GM19324 (cell line): ENCODE measurements around the gene ZFP62.

Experiments
- ATAC-seq: cut with Tn5 transposase; IDR thresholded peaks from one replicate; pipeline ENCODE4 v1.9.1; 2021; ENCODE audit warnings: mild to moderate bottlenecking, moderate library complexity; ENCODE audit not compliant: unreplicated experiment, low FRiP score

Gene ZFP62

DNA sequence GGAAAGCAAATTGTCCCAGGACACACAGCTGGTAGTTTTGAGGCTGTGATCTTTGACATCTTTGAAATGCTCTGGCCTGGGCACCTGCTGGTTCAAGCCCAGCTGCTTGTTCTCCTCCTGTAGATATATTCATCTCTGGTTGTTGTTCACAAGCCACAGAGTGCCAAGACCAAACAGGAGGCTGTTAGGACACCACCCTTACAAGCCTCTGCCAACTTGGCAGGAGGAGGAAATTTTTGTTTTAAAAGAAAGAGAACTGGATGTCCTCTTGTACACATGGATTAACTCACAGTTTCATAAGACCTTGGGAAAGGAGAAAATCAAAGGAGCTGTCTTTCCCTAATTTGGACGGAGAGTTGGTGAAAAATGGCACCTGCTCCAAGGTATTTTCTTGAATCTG, 8.5 kb upstream of the ZFP62 start:
- ATAC-seq, result no peak

DNA sequence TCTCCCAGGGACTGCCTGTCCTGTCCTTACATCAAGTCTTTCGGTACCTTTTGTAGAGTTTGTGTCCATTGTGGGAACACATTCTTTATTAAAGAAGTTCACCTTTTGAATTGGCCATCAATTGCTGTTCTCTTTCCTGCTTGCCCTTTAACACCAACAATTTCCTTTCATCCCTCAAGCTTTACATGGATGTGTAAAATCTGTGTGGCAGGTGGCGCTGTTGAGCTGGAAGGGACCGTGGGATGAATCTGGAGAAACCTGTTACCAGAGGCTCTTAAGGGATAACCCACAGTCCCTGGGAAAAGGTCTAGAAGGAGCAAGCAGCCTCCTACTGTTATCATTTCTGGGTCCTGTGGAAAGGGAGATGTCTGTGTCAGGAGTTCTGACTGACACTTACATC, 7.9 kb upstream of the ZFP62 start:
- ATAC-seq, result no peak

DNA sequence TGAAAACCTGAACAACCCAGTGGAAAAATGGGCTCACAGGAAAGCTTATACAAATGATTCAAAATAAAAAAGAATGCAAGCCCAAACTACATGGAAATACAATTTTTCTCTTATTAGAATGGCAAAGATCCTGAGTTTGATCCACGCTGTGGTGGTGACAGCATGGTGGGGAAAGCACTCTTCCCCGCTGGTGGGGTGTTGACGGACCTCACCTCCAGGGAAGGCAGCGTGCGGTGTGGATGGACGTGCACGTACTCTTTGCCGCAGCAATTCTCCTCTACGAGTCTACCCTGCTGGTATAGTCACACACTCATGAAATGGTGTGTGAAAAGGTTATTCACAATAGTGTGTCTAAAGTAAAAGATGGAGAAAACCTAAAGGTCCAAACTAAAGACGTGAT, 5.9 kb upstream of the ZFP62 start:
- no peak for ATAC-seq

DNA sequence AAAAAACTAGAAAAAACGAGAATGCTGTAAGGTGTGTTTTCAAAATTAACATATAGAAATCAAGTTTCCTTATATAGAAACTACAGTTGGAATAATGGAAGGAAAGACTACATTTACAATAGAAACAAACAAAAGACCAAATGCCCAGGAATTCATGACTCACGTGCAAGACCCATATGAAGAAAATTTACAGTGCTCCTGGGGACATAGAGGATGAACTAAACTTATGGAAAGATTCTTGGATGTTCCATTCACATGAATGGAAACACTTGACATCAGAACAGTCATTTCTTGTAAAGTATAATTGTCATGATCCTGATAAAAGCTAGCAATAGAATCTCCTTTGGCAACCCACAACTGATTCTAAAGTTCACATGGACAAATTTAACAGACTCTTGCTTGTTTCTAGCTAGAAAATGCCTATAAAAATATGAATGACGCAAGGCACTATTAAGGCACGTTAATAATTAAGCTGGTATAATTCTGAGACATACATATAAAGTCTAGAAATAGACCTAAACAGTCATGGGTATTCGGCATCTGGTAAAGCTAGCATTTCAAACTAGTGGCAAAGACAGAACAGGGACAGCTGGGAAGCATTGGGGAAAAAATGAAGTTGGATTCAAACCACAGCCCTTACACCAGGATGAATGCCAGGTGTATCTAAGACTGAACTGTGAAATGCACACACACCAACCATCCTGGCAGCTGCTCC, 5.1 kb upstream of the ZFP62 start:
- ATAC-seq, result no peak

DNA sequence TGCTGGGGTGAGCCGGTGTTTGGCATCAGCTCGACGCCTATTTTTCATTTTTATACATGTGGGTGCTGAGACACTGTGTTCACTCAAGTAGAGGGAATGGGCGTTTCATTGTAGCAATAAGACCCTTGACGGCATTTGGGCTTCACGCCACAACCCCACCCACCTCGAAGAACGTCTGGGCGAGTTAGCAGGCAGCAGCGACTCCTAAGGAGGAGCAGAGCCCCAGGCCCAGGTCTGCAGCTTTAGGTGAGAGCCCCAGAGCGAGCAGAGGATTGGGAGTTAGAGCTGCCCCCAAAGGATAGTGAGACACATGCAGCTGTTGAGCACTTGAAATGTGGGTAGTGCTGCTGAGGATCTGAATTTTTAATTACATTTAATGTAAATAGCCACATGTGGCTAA, 1.6 kb upstream of the ZFP62 start:
- no peak for ATAC-seq

DNA sequence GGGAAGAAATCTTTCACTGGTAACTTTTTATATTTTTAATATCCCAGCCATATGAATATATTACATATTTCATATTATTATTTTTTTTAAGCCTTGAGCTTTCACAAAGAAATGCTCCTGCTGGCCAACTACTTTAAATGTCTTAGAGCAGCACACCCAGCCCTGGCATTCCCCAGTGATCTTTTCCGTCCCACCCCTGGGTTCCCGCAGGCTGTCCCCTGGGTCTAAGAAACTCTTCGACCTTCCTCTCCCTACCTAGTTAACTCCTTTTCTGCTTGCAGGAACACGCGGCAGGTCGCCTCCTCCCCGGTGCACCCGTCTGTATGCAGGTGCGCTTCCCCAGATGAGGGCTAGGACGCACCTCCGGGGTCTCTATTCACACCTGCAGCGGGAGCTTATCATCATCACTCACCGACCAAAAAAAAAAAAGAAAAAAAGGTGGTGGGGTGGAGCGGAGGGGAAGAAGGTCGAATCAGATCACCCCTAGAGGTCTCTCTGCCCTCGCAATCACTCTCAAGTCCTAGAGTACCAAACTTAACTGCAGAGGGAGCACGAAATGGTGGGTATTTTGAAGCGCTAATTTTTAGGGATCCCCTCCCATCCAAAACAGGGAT, 696 bp downstream of the ZFP62 start:
- peak; percentile 35 for ATAC-seq

DNA sequence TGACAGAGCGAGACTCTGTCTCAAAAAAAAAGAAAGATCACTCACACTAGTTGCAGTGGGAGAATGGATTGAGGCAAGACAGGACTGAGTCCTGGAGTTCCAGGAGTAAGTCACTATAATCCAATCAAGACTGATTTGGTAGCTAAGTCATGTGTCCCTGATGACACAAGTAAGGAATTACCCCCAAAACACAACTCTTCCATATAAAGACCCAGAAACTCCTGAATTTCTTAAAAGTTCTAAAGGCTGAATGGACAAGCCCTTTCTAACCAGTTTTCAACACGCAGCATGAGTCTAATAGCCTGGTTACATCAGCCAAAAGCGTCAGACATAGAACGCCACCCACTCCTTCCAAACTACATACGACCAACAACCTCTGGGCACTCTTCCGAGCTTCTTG, 2.5 kb downstream of the ZFP62 start:
- no peak for ATAC-seq

DNA sequence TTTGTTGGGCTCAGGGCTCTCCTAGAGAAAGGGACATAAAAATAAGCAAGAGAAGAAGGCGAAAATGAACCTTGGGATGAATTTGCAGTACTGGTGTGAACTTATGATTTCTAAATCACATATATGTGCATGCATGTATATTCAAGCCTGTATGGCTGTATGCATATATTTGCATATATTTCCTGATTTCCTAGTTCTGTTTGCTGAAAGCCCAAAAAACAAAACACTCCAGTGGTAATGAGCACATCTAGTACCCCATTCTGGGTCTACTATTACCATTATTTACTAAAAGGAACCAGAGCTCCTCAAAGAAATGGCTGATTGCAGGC, 7.3 kb downstream of the ZFP62 start:
- no peak for ATAC-seq

DNA sequence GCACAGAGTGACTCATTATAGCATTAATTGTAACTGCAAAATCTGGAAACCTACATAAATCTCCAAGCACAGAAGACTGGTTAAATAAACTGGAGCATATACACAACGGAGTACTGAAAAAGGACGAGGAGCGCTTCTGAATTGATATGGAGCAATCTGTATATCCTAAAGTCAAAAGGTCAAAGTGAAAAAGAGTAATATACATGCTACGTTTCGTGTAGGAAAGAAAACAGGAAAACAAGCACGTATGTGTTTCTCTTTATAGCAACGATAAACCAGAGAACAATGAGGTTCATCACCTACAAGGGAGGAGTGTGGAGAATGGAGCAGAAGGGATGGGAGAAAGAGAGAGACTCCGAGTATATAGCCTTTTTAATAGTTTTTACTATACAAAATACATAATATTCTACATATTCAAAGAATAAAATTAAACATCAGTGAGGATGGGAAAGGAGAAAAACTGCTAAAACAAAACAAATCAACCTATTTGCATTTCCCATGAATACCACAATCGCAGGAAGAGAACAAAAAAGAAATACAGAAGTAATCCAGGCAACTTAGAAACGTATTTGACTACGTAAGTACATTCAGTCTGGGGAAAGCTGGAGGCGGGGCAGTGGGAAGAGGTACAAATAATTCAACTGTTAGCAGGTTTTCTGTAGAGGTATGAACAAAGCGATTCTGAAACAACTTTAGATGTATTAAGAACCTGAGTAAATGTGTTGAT, 7.8 kb downstream of the ZFP62 start:
- ATAC-seq, result no peak

DNA sequence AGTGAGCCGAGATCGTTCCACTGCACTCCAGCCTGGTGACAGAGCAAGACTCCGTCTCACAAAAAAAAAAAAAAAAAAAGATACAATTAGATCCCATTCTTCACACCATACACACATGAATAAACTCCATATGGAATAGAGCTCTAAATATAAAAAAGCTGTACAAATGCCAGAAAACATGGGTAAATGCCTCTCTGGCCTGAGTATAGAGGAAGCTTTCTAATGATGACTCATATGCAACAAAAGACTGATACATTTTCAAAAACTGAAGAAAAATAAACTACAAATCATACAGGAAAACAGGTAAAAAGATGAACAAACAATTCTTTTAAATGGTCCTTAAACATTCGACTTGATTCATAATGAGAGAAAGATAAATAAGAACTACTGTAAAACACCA, 8.6 kb downstream of the ZFP62 start:
- no peak for ATAC-seq

DNA sequence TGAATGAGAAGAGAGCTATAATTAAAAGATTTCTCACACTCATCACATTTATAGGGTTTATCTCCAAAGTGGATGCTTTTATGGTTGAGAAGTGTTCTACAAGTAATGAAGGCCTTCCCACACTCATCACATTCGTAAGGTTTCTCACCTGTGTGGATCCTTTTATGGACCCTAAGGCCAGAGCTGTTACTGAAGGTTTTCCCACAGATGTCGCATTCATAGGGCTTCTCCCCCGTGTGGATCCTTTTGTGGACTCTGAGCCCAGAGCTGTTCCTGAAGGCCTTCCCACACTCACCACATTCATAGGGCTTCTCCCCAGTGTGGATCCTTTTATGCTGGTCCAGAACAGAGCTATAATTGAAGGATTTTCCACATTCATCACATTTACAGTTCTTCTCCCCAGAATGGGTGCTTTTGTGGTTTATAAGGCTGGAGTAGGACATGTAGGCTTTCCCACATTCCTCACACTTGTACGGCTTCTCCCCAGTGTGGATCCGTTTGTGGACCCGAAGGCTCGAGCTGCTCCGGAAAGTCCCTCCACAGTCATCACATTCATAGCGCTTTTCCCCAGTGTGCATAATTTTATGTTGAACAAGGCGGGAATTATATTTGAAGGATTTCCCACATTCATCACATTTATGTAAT, 10.5 kb downstream of the ZFP62 start:
- ATAC-seq, result no peak

DNA sequence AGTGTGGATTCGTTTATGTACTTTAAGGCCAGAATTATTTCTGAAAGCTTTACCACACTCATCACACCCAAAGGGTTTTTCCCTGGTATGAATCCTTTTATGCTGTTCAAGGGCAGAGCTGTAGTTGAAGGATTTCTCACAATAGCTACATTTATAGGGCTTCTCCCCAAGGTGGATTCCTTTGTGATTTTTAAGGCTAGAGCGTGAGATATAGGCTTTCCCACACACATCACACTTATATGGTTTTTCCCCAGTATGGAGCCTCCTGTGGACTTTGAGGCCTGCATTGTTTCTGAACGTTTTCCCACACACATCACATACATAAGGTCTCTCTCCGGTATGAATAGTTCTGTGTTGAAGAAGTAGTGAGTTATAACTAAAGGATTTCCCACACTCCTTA, 11.2 kb downstream of the ZFP62 start:
- no peak for ATAC-seq

DNA sequence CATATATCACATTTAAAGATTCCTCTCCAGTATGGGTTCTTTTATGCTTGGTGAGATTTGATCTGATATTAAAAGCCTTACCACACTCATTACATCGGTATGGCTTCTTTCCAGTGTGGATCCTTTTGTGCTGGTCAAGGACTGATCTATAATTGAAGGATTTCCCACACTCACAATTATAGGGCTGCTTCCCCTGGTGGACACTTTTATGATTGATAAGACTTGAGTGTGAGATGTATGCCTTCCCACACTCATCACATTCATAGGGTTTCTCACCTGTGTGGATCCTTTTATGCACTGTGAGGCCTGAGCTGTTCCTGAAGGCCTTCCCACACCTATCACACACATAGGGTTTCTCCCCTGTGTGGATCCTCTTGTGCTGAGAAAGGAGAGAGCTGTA, 12.2 kb downstream of the ZFP62 start:
- ATAC-seq, result no peak

DNA sequence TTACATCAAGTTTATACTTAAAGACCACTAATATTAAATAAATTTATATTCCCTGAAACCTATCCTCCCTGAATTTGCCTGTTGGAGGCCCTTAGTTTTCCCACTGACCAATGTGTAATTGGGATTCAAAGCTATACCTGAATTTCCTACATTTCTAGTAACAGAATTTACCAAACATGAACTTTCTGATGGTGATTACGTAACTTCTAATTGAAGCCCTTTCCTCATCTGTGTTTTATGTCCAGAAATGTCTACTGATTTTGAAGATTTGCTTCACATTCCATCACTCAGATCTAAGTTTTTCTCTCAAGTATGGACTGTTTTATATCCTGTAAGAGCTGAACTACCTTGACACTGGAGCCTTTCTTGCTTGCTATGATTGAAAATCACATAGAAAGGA, 12.8 kb downstream of the ZFP62 start:
- ATAC-seq, result no peak

DNA sequence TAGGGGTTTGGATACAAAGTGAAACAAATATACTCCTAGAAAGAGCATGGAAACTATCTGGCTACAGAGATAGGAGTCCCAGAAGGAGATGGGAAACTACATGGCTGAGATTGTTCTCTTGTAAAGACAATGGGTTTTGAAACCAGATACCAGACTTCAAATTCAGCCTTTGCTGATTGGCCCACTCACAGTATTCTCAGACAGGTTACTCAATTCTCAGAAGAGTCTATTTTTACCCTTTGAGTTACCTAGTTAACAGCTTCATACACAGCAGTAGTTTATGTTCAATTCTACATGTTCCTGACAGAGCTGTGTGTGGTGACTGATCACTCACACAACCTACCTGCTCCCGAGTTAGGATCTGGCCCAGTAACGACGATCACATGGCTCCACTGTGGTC, 14.1 kb downstream of the ZFP62 start:
- ATAC-seq, result no peak

DNA sequence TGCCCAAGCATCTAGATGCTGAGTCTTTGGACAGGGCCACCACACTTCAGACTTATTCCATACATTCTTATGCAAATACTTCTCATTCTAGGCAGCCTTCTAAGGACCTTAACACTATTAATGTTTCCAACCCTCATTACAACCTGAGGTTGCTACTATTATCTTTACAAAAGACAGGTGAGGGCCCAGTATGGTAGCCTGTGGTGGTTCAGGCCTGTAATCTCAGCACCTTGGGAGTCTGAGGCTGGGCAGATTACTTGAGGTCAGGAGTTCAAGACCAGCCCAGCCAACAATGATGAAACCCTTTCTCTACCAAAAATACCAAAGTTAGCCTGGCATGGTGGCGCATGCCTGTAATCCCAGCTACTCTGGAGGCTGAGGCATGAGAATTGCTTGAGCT, 16.2 kb downstream of the ZFP62 start:
- ATAC-seq, result no peak

DNA sequence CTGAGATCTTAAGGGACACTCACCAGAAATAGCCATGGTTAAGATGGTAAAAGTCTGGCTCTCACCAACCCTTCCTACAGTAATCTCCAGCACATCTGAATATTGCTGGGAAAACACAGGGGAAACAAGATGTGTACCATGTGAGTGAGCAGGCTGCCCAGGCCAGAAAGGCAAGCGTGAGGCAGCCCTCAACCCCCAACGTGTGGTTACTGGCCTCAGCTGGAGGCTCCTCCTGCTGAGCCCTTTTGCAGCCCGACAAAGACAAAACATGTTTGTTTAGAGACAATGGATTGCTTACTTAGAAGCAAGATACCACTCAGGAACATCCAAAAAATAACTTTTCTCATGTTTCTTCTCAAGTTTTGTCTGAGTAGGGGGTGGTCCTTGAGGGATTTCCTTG, 16.6 kb downstream of the ZFP62 start:
- ATAC-seq, result no peak

DNA sequence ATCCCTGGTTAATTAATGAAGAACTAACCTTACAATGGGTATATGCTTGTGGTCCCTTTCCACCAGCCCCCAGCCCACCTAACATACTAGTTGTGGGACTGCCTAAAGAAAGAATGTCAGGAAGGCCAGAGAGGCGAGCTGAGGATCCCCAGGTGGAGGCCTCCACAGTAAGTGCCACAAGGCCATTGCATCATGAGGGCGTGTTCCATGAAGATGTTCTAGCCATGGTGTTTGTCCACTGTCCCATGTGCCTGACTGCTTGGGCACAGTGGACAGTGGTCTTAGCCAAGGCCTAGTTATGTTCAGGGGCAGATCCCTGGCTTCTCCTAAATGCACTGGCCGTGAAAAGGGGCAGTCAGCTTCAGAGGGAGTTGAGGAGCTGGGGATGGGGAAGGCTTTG, 21.1 kb downstream of the ZFP62 start:
- no peak for ATAC-seq

DNA sequence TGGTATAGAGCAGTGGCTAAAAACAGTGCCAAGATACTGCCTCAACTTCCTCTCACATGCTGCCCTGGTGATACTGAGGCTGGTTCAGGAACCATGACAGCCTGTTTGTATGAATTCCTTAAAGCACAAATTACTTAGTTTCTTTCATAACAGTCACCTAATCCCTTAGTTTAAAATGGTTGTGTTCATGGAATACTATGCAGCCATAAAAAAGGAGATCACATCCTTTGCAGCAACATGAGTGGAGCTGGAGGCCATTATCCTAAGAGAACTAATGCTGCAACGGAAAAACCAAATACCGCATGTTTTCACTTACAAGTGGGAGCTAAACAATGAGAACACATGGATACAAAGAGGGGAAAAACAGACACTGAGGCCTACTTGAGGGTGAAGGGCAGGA, 21.8 kb downstream of the ZFP62 start:
- no peak for ATAC-seq

DNA sequence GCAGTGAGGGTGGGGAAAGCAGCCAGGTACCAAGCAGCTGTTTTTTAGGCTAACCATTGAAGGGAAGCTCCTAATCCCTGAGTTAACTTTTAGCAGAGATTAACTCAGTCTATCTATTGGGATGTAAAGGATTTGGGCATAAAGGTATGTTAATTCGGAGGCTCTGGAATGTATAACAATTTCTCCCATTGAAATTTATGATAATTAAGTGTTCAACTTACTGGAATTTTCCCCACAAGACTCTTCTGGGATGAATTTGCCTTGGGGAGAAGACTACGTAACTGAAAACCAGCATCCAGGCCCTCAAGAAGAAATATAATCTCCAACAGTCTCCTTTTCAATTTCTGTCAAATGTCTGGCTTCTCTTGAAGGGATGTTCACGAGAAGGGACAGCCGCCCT, 23.6 kb downstream of the ZFP62 start:
- no peak for ATAC-seq

DNA sequence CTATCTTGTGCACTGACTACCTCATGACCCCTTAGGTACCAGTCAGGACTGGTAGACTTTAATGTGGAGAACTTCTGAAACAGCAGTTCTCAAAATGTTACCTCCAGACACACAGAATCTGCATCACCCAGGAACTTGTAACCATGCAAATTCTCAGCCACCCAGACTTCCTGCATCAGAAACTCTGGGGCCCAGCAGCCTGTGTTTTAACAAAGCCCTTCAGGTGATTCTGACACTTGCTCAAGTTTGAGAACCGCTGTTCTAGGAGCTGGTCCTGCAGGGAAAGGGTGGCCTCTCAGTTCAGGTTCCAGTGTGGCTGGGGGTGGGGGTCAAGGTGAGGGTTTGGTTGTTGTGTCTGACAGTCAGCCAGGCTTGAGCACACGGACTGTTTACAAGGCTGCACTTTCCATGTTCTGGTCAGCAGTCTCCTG, 28.4 kb downstream of the ZFP62 start:
- peak; percentile 43 for ATAC-seq
